ENCODE results near the gene HOXB5.
A peak's percentile ranks its signal among the peaks of the same experiment; 100 is the strongest.

Gene HOXB5

DNA sequence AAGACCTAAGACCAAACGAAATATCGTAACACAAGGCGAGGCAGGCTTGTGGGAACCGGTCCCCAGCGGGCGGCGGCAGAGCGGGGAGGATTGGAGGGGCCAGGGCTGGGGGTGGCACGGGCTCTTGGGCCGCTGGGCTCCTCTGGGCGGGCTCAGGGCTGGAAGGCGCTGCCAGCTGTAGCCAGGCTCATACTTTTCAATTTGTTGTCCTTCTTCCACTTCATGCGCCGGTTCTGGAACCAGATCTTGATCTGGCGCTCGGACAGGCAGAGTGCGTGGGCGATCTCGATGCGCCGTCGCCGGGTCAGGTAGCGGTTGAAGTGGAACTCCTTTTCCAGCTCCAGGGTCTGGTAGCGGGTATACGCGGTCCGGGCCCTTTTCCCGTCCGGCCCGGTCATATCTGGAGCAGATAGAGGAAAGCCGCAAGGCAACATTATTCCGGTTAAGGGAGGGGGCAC, 1.5 kb downstream of the HOXB5 start:
- H3K27ac ChIP-seq = no peak overlapping the region
- TF ChIP-seq, protein P1, sequence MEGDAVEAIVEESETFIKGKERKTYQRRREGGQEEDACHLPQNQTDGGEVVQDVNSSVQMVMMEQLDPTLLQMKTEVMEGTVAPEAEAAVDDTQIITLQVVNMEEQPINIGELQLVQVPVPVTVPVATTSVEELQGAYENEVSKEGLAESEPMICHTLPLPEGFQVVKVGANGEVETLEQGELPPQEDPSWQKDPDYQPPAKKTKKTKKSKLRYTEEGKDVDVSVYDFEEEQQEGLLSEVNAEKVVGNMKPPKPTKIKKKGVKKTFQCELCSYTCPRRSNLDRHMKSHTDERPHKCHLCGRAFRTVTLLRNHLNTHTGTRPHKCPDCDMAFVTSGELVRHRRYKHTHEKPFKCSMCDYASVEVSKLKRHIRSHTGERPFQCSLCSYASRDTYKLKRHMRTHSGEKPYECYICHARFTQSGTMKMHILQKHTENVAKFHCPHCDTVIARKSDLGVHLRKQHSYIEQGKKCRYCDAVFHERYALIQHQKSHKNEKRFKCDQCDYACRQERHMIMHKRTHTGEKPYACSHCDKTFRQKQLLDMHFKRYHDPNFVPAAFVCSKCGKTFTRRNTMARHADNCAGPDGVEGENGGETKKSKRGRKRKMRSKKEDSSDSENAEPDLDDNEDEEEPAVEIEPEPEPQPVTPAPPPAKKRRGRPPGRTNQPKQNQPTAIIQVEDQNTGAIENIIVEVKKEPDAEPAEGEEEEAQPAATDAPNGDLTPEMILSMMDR (IDR thresholded peaks at IDR 0.05) = no peak
- TF ChIP-seq ZFX (IDR thresholded peaks at IDR 0.05; ENCODE audit: borderline replicate concordance) = no peak

DNA sequence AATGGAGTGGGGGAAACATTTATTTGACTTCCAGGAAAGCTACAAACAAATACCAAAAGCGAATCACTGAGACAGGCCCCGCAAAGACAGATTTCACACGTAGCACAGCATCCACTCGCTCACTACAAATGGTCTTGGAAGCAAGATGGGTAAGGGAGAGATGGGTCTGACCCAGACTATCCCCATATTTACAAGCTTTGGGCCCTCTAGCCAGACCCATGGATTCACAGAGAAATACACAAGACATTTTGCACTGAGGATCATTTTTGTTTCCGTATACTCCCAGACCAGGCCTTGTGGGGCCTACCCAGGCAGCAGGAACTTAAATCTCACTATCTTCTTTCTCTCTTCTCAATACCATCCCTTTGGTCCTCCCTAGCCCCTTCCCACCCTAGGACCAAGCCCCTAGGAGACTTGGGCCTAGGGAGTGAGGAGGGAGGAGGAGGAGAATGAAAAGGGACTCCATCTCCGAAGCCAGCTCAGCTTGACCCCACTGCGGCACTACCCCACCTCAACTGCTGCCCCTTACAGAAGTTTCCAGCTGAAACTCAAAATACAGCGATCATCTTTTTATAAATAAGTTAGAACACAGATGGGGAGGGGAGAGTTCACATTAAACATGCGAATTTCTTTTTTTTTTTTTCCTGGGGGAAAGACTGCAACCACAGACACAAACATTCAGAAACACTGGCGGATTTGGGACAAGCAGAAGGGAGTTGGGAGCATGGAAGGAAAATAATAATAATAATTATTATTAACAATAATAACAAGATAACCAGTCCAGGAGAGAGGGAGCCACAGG, 2.1 kb downstream of the HOXB5 start:
- TF ChIP-seq, protein P1 (IDR thresholded peaks at IDR 0.05) = no peak
- TF ChIP-seq ZFX (IDR thresholded peaks at IDR 0.05; ENCODE audit: borderline replicate concordance) = no peak
- no peak overlapping the region for H3K27ac ChIP-seq

DNA sequence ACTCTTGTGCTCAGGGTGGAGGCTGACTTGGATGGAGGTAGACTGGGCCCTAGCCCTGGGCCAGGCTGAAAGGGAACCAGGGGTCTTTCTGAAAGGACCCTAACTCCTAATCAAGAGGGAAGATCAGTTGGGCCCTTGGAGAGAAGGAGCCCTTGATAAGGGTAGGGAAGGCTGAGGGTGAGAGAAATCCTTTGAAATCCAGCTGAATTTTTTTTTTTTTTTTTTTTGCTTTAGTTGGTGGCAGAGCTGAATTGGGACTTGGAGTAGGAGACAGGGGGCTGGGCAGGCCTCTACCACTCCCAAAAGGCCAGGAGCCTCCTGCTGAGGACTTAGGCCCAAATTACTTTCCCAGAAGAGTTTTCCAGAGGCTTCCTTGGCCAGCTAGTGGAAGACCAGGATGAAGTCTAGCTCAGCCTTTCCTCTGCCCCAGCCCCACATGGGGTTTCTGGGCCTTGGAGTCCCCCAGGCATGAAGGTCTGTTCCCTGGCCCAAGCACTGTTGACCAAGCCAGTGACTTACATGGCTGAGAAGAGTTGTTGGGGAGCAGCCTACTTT, 2.9 kb downstream of the HOXB5 start:
- TF ChIP-seq, protein P1 (IDR thresholded peaks at IDR 0.05) = no peak
- no peak for TF ChIP-seq ZFX (IDR thresholded peaks at IDR 0.05; ENCODE audit: borderline replicate concordance)
- H3K27ac ChIP-seq = no peak overlapping the region

DNA sequence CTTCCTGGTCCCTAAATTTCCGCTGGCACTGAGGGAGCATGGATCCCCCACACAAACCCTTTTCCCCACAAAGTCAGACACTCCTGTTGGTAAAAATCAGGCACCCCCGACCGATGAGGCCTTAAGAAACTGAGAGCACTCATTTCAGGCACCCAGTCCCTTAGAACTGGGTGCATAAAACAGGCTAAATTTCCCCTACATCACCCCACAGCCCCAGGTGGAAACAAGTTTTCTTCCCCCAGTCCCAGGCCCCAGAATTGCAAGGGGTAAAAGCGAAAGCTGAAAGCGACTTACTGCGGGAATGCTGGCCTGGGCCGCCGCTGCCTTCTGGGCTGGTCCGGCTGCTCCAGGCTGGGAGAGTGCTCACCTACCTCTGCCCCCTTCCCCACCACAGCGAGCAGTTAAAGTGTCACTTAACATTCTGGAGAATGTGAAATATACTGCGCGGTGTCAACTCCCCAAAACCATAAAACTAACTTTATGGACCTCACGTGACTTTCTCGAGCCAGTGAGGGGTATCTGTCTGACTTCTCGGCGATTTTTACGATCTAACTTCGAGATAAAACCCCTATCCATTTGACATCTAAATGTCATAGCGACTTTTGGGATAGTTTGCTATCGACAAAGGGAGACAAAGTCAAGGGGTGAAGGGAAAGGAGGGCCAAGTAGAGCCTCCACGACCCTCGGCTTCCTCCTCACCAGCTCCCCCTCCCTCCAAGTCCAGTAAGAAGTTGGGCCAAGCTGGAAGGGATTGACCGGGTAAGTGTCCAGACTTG, 3.6 kb downstream of the HOXB5 start, which contains the start of gene HOXB3:
TSS of gene HOXB3 (minus strand) at position 411 of the 776 bp plus-strand sequence. CDS start 37,767 bp downstream, outside the sequence.
- TF ChIP-seq, protein P1 (IDR thresholded peaks at IDR 0.05) = no peak
- TF ChIP-seq ZFX (IDR thresholded peaks at IDR 0.05; ENCODE audit: borderline replicate concordance) = no peak
- 0 out of 2 replicates have a peak within 1 kb of the TSS, but pooled peaks have one; percentile 35 for H3K27ac ChIP-seq

DNA sequence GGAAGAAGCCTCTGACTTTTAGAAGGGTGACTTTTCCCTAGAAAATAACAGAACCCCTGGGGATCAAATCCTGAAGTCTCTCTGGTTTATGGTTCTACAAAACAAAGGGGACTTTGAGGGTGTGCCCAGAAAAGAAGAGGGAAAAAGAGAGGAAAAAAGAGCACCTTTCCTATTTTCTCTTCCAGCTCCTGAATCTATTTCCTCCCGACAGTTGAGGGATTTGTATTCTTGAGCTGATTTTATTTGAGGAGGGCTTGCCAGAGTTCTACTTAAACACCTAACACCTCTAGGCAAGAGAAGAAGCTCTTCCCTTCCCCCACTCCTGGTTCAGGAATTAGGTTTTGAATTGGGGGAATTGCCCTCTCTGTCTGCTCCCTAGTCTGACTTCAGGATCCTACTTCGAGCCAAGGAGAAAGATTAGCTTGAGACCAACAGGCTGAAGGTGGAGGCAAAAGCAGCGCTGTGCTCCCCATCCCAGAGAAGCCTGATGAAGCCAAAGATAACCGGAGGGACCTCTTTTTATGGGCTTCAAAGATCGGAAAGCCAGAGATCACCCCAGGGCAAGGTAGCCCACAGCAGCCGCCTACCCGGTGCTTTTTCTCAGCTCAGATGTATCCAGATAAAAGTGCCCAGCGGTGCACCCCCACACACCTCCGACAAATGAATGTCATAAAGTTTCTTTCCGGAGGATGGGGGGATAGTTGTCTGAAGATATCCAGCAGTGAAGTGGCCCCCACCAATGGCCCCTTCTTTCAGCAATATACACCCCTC, 4.3 kb downstream of the HOXB5 start:
- TF ChIP-seq, protein P1 (IDR thresholded peaks at IDR 0.05) = no peak
- no peak for TF ChIP-seq ZFX (IDR thresholded peaks at IDR 0.05; ENCODE audit: borderline replicate concordance)
- H3K27ac ChIP-seq = 0 out of 2 replicates have a peak overlapping the region, but pooled peaks have one; percentile 35

DNA sequence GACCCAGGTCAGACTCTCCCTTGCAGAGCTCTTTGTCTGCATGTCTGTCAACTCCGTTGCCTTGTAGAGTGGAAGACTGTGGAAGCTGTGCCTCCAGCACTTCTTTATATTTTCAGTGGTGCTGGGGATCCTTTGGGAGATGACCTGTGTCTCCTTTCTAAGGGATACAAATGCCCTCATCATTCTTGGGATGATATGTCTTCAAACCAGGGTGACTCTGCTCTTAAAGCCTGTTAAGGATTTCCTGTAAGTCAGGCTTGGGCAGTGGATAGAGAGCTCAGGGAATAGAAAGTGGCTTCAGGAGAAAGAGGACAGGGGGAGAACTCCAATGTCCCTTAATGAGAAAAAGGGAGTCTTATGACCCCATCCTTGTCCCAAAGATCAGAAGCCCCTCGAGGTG, 5.1 kb downstream of the HOXB5 start:
- peak overlapping the region; percentile 35; the same call in 1 of the 2 replicates for H3K27ac ChIP-seq
- TF ChIP-seq, protein P1 (IDR thresholded peaks at IDR 0.05) = no peak
- no peak for TF ChIP-seq ZFX (IDR thresholded peaks at IDR 0.05; ENCODE audit: borderline replicate concordance)
